ENCODE results near the gene ST7. TPM values are rescaled to one million over a fixed set of nuclear protein-coding genes. Genes with fewer than 3 reads are reported as not detected.

The ST7 gene
- total RNA-seq, 1 experiment from 2014 or later: 12.9 TPM

DNA sequence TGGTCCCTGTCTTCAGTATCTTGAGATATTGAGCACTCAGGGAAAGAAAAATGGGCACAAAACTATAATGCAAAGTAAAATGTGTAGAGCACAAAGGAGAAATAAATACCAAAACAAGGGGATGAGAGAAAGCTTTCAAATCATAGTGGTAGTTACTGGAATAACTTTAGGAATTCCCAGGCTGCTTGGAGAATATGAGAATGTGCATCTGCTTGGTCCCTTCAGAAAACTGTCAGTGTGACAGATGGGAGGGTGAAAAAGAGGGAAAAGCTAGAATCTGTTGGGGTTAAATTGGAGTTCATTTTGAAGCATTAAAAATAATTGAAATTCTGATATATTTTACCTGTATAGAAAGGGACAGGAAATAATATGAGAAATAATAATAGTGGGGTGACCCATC, 15.3 kb downstream of the ST7 start:
- no peak overlapping the region for H2BK15ac ChIP-seq (ENCODE audit: low read depth, low read length)
- no peaks in the 10 kb centered on the region for H3K9me3 ChIP-seq (ENCODE audit: control insufficient read depth, low read depth, low read length)
- no peak overlapping the region for H3K4me2 ChIP-seq (ENCODE audit: insufficient read depth, insufficient read length, low read length)
- Mint-ChIP-seq H3K27me3 (ENCODE audit: low read depth) (no peaks in the 10 kb centered on the region), H3K9me3 (no peaks in the 10 kb centered on the region), H3K27ac (no peak overlapping the region), H3K4me1 (peaks cover 40 to 44% of the 10 kb centered on the region in 2 experiments), H3K4me3 (no peak overlapping the region), H3K36me3 (ENCODE audit: insufficient read depth in 1 of 3, low read depth in 3 of 3) (peaks cover 0 to 7% (median 0%) of the 10 kb centered on the region in 3 experiments; a peak in 2 of 7 replicates)
- H2AK5ac ChIP-seq (ENCODE audit: insufficient read length, low read length): no peak overlapping the region
- H3K79me1 ChIP-seq (ENCODE audit: insufficient read depth, low read depth, low read length, poor library complexity, severe bottlenecking): no peaks in the 10 kb centered on the region
- H2BK5ac ChIP-seq (ENCODE audit: insufficient read length, low read length): no peak overlapping the region
- H3K23ac ChIP-seq (ENCODE audit: insufficient read length, low read depth, low read length): no peak overlapping the region
- H3K56ac ChIP-seq (ENCODE audit: insufficient read length, low read depth, low read length): no peak overlapping the region
- no peak overlapping the region for H3K18ac ChIP-seq (ENCODE audit: insufficient read length, low read depth, low read length)
- peaks cover 7% of the 10 kb centered on the region; the same call in 1 of the 2 replicates for H3K4me1 ChIP-seq (ENCODE audit: insufficient read depth, low read length)
- no peak overlapping the region for H2AFZ ChIP-seq (ENCODE audit: low read length)
- no peak overlapping the region for H4K91ac ChIP-seq (ENCODE audit: insufficient read length, low read depth, low read length)
- H3K4ac ChIP-seq (ENCODE audit: low read depth, low read length): no peak overlapping the region
- H3K9ac ChIP-seq (ENCODE audit: extremely low read depth, insufficient read length, low read length): no peak overlapping the region
- H4K20me1 ChIP-seq (ENCODE audit: control insufficient read depth, insufficient read depth, insufficient read length): no peaks in the 10 kb centered on the region
- no peak overlapping the region for H3T11ph ChIP-seq (ENCODE audit: low read length)
- TF ChIP-seq CTCF (conservative IDR thresholded peaks at IDR 0.05): no peak
- no peak overlapping the region for H2BK12ac ChIP-seq (ENCODE audit: insufficient read length, low read depth, low read length)
- no peak overlapping the region for H2BK120ac ChIP-seq (ENCODE audit: low read depth, low read length, poor library complexity, severe bottlenecking)
- H3K23me2 ChIP-seq (ENCODE audit: insufficient read length, low read depth, low read length, poor library complexity, severe bottlenecking): no peaks in the 10 kb centered on the region
- DNase-seq: no peak
- H2BK20ac ChIP-seq (ENCODE audit: low read depth, low read length, poor library complexity, severe bottlenecking): no peak overlapping the region
- no peak overlapping the region for H3K14ac ChIP-seq (ENCODE audit: insufficient read depth, low read length)
- no peaks in the 10 kb centered on the region for H3K27me3 ChIP-seq (ENCODE audit: insufficient read depth, low read length)
- no peak overlapping the region for H4K5ac ChIP-seq (ENCODE audit: insufficient read length, low read depth, low read length)
- no peak overlapping the region for H4K8ac ChIP-seq (replicated peaks; ENCODE audit: insufficient read length, low read depth, low read length)
- H3K79me2 ChIP-seq (ENCODE audit: insufficient read depth, low read length): no peaks in the 10 kb centered on the region
- H3K27ac ChIP-seq (ENCODE audit: insufficient read length, low read depth, low read length): no peak overlapping the region
